IPS DF 4.7 (cell line): ENCODE measurements around the gene STX4.

Source experiments
- DNase-seq: peaks from one replicate; pipeline ENCODE4 v3.0.0-alpha.2; 2013; ENCODE audit warnings: low spot score; ENCODE audit errors: extremely low read depth

The STX4 gene

DNA sequence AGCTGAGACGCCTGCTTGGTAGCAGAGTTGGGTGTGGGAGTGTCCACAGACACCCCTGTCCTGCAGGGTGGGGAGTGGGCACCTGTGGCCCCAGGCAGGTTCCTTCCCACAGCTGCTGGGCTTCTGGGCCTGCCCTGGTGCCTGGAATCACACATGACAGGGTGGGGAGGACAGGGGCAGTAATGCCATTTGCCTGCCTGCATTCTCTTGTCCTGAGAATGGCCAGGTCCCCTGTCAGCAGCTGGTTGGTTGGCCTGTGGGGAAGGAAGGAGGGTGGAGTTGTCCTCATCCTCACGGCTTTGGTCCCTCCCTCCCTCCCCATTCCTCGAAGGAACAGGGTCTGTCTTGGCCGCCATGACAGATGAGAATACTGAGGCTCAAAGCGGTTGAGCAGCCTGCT lies 50.2 kb downstream of the STX4 start:
- no peak for DNase-seq

DNA sequence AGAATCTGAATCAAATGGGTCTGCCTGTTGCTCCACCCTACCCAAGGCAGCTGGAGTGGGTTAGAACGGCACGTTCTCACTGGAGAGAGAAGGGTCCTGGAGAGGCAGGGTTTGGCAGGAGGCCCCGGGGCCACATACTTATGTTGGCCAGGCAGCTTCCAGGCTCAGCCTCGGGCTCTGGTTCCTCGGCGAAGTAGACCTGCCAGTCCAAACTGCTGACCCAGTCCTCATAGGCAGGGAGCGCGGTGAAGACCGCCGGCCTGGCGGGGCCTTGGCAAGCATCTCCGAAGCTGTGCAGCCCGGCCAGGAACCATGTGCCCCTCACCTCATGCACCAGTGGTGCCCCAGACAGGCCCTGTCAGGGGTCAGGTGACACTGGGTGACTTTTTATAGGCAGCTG lies 50.6 kb downstream of the STX4 start:
- DNase-seq = no peak

GRCh38 chr16:31084584-31085302 lies 51.4 kb downstream of the STX4 start:
- DNase-seq = no peak

DNA sequence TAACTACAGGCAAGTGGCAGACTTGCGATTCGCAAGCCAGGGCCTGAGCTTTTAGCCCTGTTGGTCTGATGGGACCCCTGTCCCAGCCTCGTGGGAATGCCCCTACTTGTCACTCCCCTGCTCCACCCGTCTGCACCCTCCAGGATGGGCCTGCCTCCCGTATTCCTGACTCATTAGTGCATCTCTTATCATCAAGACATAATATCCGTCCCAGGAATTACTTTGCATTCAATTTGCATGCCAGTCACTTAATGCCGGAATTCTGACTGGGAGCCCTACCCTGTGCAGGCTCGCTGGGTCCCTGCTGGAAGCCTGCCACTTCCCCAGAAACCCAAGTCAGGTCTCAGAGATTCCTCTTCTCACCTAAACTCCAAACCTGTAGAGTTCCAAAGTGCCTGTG lies 52.1 kb downstream of the STX4 start:
- no peak for DNase-seq

DNA sequence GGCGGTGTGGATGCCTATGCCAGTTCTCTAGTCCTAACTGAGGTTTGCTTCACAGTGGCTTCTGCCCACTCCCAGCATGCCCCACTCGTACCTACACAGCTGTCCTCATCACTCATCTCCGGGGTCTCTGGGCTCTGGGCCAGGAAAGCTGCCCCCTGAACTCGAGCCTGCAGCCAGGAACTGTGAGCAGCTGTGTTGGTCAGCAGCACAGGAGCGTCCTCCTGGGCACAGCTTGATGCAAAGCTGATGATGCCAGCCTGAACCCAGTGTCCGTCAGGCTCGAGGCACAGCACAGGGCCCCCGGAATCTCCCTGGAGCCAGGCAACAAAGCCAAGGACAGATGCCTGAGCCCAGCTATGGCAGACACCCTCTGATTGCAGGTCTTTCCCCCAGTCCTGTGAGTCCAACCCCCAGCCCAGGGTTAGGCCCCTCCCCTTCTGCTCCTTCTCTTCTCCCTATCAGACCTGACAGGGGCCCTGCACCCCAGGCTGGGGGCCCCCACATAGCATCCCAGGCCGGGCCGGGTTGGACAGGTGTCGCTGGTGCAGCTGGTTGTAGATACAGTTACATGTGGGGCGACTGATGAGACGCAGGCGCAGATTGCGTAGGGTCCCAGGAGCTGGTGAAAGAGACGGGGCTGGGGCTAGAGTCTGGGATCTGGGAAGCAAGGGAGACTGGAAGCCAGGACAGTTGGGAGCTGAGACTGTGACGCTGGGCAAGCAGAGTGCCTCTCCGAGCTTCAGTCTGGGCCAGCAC lies 52.7 kb downstream of the STX4 start:
- no peak for DNase-seq

GRCh38 chr16:31086629-31086906 lies 53.2 kb downstream of the STX4 start:
- DNase-seq = no peak

DNA sequence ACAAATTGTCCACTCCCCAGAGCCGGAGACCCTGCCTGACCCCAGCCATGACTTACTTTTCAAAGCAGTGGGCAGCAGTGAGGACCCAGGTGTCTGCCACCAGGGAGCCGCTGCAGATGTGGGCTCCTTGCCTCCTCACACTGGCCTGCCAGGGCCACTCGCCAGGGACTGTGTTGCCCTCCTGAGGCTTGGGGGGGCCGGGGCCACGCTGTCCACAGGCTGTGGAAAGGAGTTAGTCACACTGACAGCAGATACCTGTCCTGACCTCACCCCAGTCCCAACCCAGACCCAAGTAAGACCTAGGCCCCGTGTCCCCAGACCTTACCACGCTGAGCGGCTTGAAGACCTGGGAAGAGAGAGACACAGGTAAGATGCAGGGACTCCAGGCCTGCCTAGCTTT lies 54.1 kb downstream of the STX4 start:
- no peak for DNase-seq

GRCh38 chr16:31087971-31088370 lies 54.6 kb downstream of the STX4 start:
- no peak for DNase-seq

DNA sequence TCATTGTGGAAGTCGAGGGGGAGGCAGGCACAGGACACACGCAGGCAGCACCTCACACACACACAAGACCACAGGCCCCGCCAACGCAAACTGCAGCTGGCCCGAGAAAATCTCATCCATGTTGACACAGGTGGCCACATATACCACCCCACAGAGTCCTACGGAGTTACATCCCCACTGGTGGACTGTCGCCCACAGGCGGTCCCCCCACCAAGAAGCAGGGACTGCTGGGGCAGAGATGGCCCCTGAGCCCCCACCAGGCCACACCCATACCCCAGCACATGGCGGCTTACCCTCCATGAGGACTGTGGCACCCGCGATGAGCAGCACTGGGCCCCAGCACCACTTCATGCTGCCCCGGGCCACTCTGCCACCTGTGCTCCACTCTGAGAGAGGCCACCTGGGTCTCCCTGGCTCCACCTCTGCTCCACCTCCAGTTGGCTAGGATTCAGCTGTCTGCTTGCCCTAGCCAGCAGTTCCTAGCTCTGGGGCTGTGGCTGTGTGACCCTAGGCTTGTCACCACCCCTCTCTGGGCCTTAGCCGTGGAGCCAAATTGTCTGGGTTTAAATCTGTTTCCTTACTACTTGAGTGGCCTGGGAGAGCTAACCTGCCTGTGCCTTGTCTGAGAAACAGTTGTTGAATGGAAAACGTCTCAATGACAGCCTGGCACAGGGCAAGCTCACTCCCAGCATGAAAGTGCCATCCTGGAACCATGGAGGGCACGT lies 55.3 kb downstream of the STX4 start, which contains the start of gene PRSS53:
Gene PRSS53 (minus strand): TSS at position 485 of the 725 bp plus-strand sequence. CDS start 134 bp downstream, at position 351.
- DNase-seq = no peak

DNA sequence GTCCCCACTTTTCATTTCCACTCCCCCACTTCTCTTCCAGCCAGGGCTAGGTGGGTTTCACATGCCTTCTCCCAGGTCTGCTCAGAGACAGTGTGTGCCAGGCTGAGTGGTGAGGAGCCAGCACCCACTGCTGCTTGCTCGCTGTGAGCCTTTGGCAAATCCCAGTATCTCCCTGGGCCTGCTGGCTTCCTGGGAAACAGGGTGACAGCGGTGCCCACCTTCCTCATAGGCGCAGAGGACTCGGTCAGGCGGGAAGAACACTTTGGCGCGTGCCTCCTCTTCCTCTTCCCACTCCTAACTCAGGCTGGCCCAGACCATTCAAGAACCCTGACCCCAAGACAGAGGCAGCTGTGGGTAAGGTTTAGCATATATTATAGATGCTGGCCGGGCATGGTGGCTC lies 55.8 kb downstream of the STX4 start:
- DNase-seq = no peak
